Epidermal melanocyte (primary cell): Measurements from ENCODE around the gene GFER.
A peak's percentile ranks its signal among the peaks of the same experiment; 100 is the strongest.
"Not testable (repeated sequence)": the region's sequence is repeated elsewhere in the genome, so short reads cannot be mapped to it uniquely, and the experiment has no call there.

Experiments used
- DNase-seq: peaks from one replicate; pipeline ENCODE4 v3.0.0; 2011; ENCODE audit warnings: low spot score; ENCODE audit not compliant: insufficient read length

Gene GFER

GRCh38 chr16:2005646-2006045, 21.7 kb downstream of the GFER start:
- DNase-seq, result no peak

GRCh38 chr16:2006317-2006716, 22.3 kb downstream of the GFER start:
- no peak for DNase-seq

- DNase-seq, result no peak
Observed at GRCh38 chr16:2007081-2007836, 23.3 kb downstream of the GFER start.

GRCh38 chr16:2008009-2008526, 24.1 kb downstream of the GFER start:
- DNase-seq, result no peak

GRCh38 chr16:2008631-2009163, 24.7 kb downstream of the GFER start:
- no peak for DNase-seq

- no peak for DNase-seq
Observed at GRCh38 chr16:2009164-2009711, 25.2 kb downstream of the GFER start.

GRCh38 chr16:2009791-2010510, 26.0 kb downstream of the GFER start, which contains the start of gene ZNF598:
TSS of gene ZNF598 (minus strand) at chr16:2009821.
- DNase-seq, result peak; percentile 94

- DNase-seq, result not testable (repeated sequence)
Observed at GRCh38 chr16:2011726-2012125, 27.7 kb downstream of the GFER start.

- DNase-seq, result no peak
Observed at GRCh38 chr16:2013527-2013926, 29.5 kb downstream of the GFER start.

- no peak for DNase-seq
Observed at GRCh38 chr16:2015117-2015946, 31.3 kb downstream of the GFER start.

- no peak for DNase-seq
Observed at GRCh38 chr16:2015947-2016208, 31.9 kb downstream of the GFER start.

- DNase-seq, result no peak
Observed at GRCh38 chr16:2016407-2016922, 32.5 kb downstream of the GFER start.

GRCh38 chr16:2019518-2019920, 35.5 kb downstream of the GFER start, which contains the start of gene NPW:
TSS of gene NPW (plus strand) at chr16:2019785.
- DNase-seq, result peak; percentile 14

GRCh38 chr16:2019921-2020831, 36.2 kb downstream of the GFER start:
- DNase-seq, result peak; percentile 14

- peak; percentile 68 for DNase-seq
Observed at GRCh38 chr16:2022723-2023091, 38.7 kb downstream of the GFER start.

GRCh38 chr16:2023092-2024031, 39.4 kb downstream of the GFER start:
- DNase-seq, result peak; percentile 98

- no peak for DNase-seq
Observed at GRCh38 chr16:2024032-2024420, 40.0 kb downstream of the GFER start.

GRCh38 chr16:2025251-2025650, 41.3 kb downstream of the GFER start:
- DNase-seq, result no peak

- DNase-seq, result no peak
Observed at GRCh38 chr16:2025878-2026460, 42.0 kb downstream of the GFER start.
